D721Med (cell line): Measurements from ENCODE around the gene TMEM62.
"Not testable (repeated sequence)": the region's sequence is repeated elsewhere in the genome, so short reads cannot be mapped to it uniquely, and the experiment has no call there.

Experiments used
- DNase-seq: peaks from one replicate; pipeline ENCODE4 v3.0.0; 2011; ENCODE audit warnings: low spot score; ENCODE audit not compliant: insufficient read length
- FAIRE-seq: peaks from 2 replicates; lab custom pipeline; 2011; peaks lifted over from hg19 to GRCh38; lab: Jason Lieb, UNC
- CTCF ChIP-seq: IDR thresholded peaks from 2 replicates; pipeline ENCODE4 v1.5.1; 2012; ENCODE audit warnings: mild to moderate bottlenecking, control low read depth; ENCODE audit not compliant: insufficient read depth; ENCODE audit errors: missing control alignments

The TMEM62 gene

GRCh38 chr15:43153269-43153668, 19.9 kb downstream of the TMEM62 start:
- FAIRE-seq, result no peak
- TF ChIP-seq CTCF, result no peak

GRCh38 chr15:43165801-43166325, 32.5 kb downstream of the TMEM62 start:
- TF ChIP-seq CTCF, result no peak
- DNase-seq (no peak), FAIRE-seq (no peak)

More at GRCh38 chr15:43153269-43153668, 19.9 kb downstream of the TMEM62 start:
- no peak for DNase-seq

- FAIRE-seq, DNase-seq: not testable (repeated sequence)
Measured at GRCh38 chr15:43167261-43167660, 33.9 kb downstream of the TMEM62 start.

GRCh38 chr15:43168192-43169107, 35.1 kb downstream of the TMEM62 start:
- DNase-seq (no peak), FAIRE-seq (no peak)
- no peak for TF ChIP-seq CTCF

- no peak for TF ChIP-seq CTCF
- FAIRE-seq (no peak), DNase-seq (no peak)
Measured at GRCh38 chr15:43169888-43170287, 36.5 kb downstream of the TMEM62 start.

- FAIRE-seq, DNase-seq: not testable (repeated sequence)
Measured at GRCh38 chr15:43175656-43176309, 42.4 kb downstream of the TMEM62 start.

- not testable (repeated sequence) for DNase-seq, FAIRE-seq
Measured at GRCh38 chr15:43177147-43177546, 43.8 kb downstream of the TMEM62 start.

GRCh38 chr15:43183270-43183669, 49.9 kb downstream of the TMEM62 start:
- no peak for TF ChIP-seq CTCF
- no peak for FAIRE-seq
- DNase-seq, result no peak
